DOHH2 (cell line): ENCODE results near the gene SRMS.

Experiments
- EZH2phosphoT487 ChIP-seq: fragments of 200-600 bp; sonication (generic); IDR thresholded peaks from 2 replicates; pipeline ENCODE4 v1.6.1; 2017; ENCODE audit warnings: borderline replicate concordance, mild to moderate bottlenecking, antibody characterized with exemption, low read length, moderate library complexity, mixed read lengths
- TF ChIP-seq, protein P1 (sequence below): fragments of 200-600 bp; sonication (generic); IDR thresholded peaks from one replicate; pipeline ENCODE4 v1.5.1; 2014; ENCODE audit warnings: antibody characterized with exemption, mild to moderate bottlenecking, low read depth, low read length; ENCODE audit not compliant: poor library complexity, severe bottlenecking

DNA sequence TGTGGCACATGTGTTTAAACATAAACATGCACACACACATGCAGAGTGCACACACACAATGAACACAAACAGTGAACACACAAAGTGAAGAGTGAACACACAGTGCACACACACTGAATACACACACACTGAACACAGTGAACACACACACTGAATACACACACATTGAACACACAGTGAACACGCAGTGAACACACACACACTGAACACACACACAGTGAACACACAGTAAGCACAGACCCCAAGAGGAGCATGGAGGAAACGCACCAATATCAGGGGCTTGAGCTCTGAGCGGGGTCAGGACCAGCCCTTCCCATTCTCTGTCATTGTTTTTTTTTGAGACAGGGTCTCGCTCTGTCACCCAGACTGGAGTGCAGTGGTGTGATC is 43.6 kb upstream of the SRMS start:
- TF ChIP-seq, protein P1, sequence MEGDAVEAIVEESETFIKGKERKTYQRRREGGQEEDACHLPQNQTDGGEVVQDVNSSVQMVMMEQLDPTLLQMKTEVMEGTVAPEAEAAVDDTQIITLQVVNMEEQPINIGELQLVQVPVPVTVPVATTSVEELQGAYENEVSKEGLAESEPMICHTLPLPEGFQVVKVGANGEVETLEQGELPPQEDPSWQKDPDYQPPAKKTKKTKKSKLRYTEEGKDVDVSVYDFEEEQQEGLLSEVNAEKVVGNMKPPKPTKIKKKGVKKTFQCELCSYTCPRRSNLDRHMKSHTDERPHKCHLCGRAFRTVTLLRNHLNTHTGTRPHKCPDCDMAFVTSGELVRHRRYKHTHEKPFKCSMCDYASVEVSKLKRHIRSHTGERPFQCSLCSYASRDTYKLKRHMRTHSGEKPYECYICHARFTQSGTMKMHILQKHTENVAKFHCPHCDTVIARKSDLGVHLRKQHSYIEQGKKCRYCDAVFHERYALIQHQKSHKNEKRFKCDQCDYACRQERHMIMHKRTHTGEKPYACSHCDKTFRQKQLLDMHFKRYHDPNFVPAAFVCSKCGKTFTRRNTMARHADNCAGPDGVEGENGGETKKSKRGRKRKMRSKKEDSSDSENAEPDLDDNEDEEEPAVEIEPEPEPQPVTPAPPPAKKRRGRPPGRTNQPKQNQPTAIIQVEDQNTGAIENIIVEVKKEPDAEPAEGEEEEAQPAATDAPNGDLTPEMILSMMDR: no peak
- no peak for TF ChIP-seq EZH2phosphoT487
